ENCODE data around the gene HPCAL4.
A peak's percentile ranks its signal among the peaks of the same experiment; 100 is the strongest.

Gene HPCAL4

GRCh38 chr1:39638965-39639304 is 52.3 kb downstream of the HPCAL4 start:
- Histone ChIP-seq H3K4me3 (ENCODE audit: low read depth, low read length) (peak overlapping the region; percentile 79), H3K9ac (ENCODE audit: low read depth, low read length) (no peak overlapping the region), H3K27me3 (ENCODE audit: control insufficient read depth, insufficient read depth, low read length) (peaks cover 85% of the 10 kb centered on the region), H3K9me3 (ENCODE audit: control insufficient read depth, insufficient read depth, low read length) (no peaks in the 10 kb centered on the region), H3K4me1 (ENCODE audit: control insufficient read depth, insufficient read depth, low read length) (peaks cover 11% of the 10 kb centered on the region), H3K27ac (ENCODE audit: low read depth, low read length) (no peak overlapping the region), H3K36me3 (ENCODE audit: control insufficient read depth, insufficient read depth, low read length) (no peaks in the 10 kb centered on the region)

- Histone ChIP-seq H3K9ac (ENCODE audit: low read depth, low read length) (no peak overlapping the region), H3K27ac (ENCODE audit: low read depth, low read length) (no peak overlapping the region), H3K27me3 (ENCODE audit: control insufficient read depth, insufficient read depth, low read length) (peaks cover 86% of the 10 kb centered on the region), H3K4me1 (ENCODE audit: control insufficient read depth, insufficient read depth, low read length) (peaks cover 16% of the 10 kb centered on the region), H3K36me3 (ENCODE audit: control insufficient read depth, insufficient read depth, low read length) (no peaks in the 10 kb centered on the region), H3K9me3 (ENCODE audit: control insufficient read depth, insufficient read depth, low read length) (no peaks in the 10 kb centered on the region), H3K4me3 (ENCODE audit: low read depth, low read length) (no peak overlapping the region)
Measured at GRCh38 chr1:39637361-39637760, 53.9 kb downstream of the HPCAL4 start.

- no peak overlapping the region for H3K4me3 ChIP-seq (ENCODE audit: low read depth, low read length)
- H3K27me3 ChIP-seq (ENCODE audit: control insufficient read depth, insufficient read depth, low read length), result peaks cover 91% of the 10 kb centered on the region
- H3K9ac ChIP-seq (ENCODE audit: low read depth, low read length), result no peak overlapping the region
- H3K36me3 ChIP-seq (ENCODE audit: control insufficient read depth, insufficient read depth, low read length), result no peaks in the 10 kb centered on the region
- no peaks in the 10 kb centered on the region for H3K9me3 ChIP-seq (ENCODE audit: control insufficient read depth, insufficient read depth, low read length)
- peaks cover 16% of the 10 kb centered on the region for H3K4me1 ChIP-seq (ENCODE audit: control insufficient read depth, insufficient read depth, low read length)
- no peak overlapping the region for H3K27ac ChIP-seq (ENCODE audit: low read depth, low read length)
Measured at GRCh38 chr1:39635871-39636210, 55.4 kb downstream of the HPCAL4 start.

DNA sequence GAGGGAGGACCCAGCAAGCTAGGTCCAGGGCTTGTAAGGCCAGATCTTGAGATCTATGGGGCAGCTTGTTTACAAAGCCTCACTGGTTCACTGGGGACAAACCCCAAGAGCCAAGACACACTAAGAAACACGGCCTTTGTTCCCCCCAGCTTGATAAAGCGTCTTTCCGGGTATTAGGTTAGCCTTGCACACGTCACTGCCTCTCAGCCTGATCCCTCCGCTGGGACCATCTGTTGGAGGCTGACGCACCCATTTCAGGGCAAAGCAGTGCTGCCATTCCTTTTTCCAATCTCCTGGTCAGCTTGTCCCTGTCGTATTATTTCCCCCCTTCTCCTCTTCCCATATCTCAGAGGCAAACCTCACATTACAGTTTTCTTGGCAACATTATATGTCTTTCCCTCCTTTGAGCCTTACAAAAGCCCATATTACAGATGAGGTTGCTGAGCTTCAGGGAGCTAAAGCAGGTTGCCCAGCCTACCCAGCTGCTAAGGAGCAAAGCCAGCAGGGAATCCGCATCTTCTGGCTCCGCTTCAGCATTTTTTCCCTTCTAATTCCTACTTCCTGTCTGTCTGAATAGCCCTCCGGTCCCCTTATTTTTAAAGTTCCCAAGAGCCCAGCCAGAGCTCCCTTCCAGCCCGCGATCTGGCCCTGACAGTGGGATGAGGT is 55.9 kb downstream of the HPCAL4 start:
- H3K36me3 ChIP-seq (ENCODE audit: control insufficient read depth, insufficient read depth, low read length), result no peaks in the 10 kb centered on the region
- peaks cover 91% of the 10 kb centered on the region for H3K27me3 ChIP-seq (ENCODE audit: control insufficient read depth, insufficient read depth, low read length)
- H3K9ac ChIP-seq (ENCODE audit: low read depth, low read length), result no peak overlapping the region
- H3K4me1 ChIP-seq (ENCODE audit: control insufficient read depth, insufficient read depth, low read length), result peaks cover 16% of the 10 kb centered on the region
- no peak overlapping the region for H3K27ac ChIP-seq (ENCODE audit: low read depth, low read length)
- H3K9me3 ChIP-seq (ENCODE audit: control insufficient read depth, insufficient read depth, low read length), result no peaks in the 10 kb centered on the region
- no peak overlapping the region for H3K4me3 ChIP-seq (ENCODE audit: low read depth, low read length)

GRCh38 chr1:39633422-39633821 is 57.8 kb downstream of the HPCAL4 start:
- Histone ChIP-seq H3K27ac (ENCODE audit: low read depth, low read length) (no peak overlapping the region), H3K4me3 (ENCODE audit: low read depth, low read length) (peak overlapping the region; percentile 38), H3K9ac (ENCODE audit: low read depth, low read length) (no peak overlapping the region), H3K9me3 (ENCODE audit: control insufficient read depth, insufficient read depth, low read length) (no peaks in the 10 kb centered on the region), H3K27me3 (ENCODE audit: control insufficient read depth, insufficient read depth, low read length) (peaks cover 81% of the 10 kb centered on the region), H3K4me1 (ENCODE audit: control insufficient read depth, insufficient read depth, low read length) (peaks cover 14% of the 10 kb centered on the region), H3K36me3 (ENCODE audit: control insufficient read depth, insufficient read depth, low read length) (0 out of 2 replicates have a peak, but pooled peaks cover 3% of the 10 kb centered on the region)

GRCh38 chr1:39632682-39633417 is 58.4 kb downstream of the HPCAL4 start:
- H3K27me3 ChIP-seq (ENCODE audit: control insufficient read depth, insufficient read depth, low read length), result peaks cover 76% of the 10 kb centered on the region
- H3K9me3 ChIP-seq (ENCODE audit: control insufficient read depth, insufficient read depth, low read length), result no peaks in the 10 kb centered on the region
- peaks cover 14% of the 10 kb centered on the region for H3K4me1 ChIP-seq (ENCODE audit: control insufficient read depth, insufficient read depth, low read length)
- H3K4me3 ChIP-seq (ENCODE audit: low read depth, low read length), result peak overlapping the region; percentile 38
- H3K36me3 ChIP-seq (ENCODE audit: control insufficient read depth, insufficient read depth, low read length), result 0 out of 2 replicates have a peak, but pooled peaks cover 3% of the 10 kb centered on the region
- H3K27ac ChIP-seq (ENCODE audit: low read depth, low read length), result no peak overlapping the region
- H3K9ac ChIP-seq (ENCODE audit: low read depth, low read length), result no peak overlapping the region

GRCh38 chr1:39632323-39632681 is 58.9 kb downstream of the HPCAL4 start:
- no peaks in the 10 kb centered on the region for H3K9me3 ChIP-seq (ENCODE audit: control insufficient read depth, insufficient read depth, low read length)
- H3K4me1 ChIP-seq (ENCODE audit: control insufficient read depth, insufficient read depth, low read length), result peaks cover 14% of the 10 kb centered on the region
- 0 out of 2 replicates have a peak, but pooled peaks cover 3% of the 10 kb centered on the region for H3K36me3 ChIP-seq (ENCODE audit: control insufficient read depth, insufficient read depth, low read length)
- no peak overlapping the region for H3K27ac ChIP-seq (ENCODE audit: low read depth, low read length)
- peaks cover 70% of the 10 kb centered on the region for H3K27me3 ChIP-seq (ENCODE audit: control insufficient read depth, insufficient read depth, low read length)
- no peak overlapping the region for H3K9ac ChIP-seq (ENCODE audit: low read depth, low read length)
- no peak overlapping the region for H3K4me3 ChIP-seq (ENCODE audit: low read depth, low read length)

GRCh38 chr1:39631361-39632322 is 59.6 kb downstream of the HPCAL4 start:
- no peak overlapping the region for H3K27ac ChIP-seq (ENCODE audit: low read depth, low read length)
- H3K36me3 ChIP-seq (ENCODE audit: control insufficient read depth, insufficient read depth, low read length), result 0 out of 2 replicates have a peak, but pooled peaks cover 3% of the 10 kb centered on the region
- H3K4me1 ChIP-seq (ENCODE audit: control insufficient read depth, insufficient read depth, low read length), result peaks cover 14% of the 10 kb centered on the region
- H3K9me3 ChIP-seq (ENCODE audit: control insufficient read depth, insufficient read depth, low read length), result no peaks in the 10 kb centered on the region
- no peak overlapping the region for H3K9ac ChIP-seq (ENCODE audit: low read depth, low read length)
- H3K4me3 ChIP-seq (ENCODE audit: low read depth, low read length), result no peak overlapping the region
- peaks cover 64% of the 10 kb centered on the region for H3K27me3 ChIP-seq (ENCODE audit: control insufficient read depth, insufficient read depth, low read length)

DNA sequence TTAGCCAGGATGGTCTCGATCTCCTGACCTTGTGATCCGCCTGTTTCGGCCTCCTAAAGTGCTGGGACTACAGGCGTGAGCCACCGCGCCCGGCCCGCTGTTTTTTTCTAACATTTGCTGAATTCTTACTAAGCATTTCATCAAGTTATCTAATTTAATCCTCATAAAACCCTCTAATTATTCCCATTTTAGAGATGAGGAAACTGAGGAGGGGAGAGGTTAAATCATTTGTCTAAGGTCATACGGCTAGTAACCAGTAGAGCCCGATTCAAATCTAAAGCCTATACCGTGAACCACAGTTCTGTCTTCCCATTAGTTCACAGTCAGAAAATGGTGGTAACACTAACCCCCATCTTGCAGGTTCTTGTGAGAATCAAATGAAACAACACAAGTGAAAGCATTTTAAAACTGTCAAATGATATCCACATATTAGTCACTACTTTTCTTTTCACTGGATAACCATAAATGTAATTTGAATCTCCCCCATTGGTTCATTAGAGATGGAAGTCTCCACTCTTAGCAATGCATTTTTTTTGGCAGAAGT is 62.4 kb downstream of the HPCAL4 start:
- Histone ChIP-seq H3K9me3 (ENCODE audit: control insufficient read depth, insufficient read depth, low read length) (no peaks in the 10 kb centered on the region), H3K36me3 (ENCODE audit: control insufficient read depth, insufficient read depth, low read length) (0 out of 2 replicates have a peak, but pooled peaks cover 3% of the 10 kb centered on the region), H3K27me3 (ENCODE audit: control insufficient read depth, insufficient read depth, low read length) (peaks cover 41% of the 10 kb centered on the region), H3K4me3 (ENCODE audit: low read depth, low read length) (no peak overlapping the region), H3K4me1 (ENCODE audit: control insufficient read depth, insufficient read depth, low read length) (0 out of 2 replicates have a peak, but pooled peaks cover 6% of the 10 kb centered on the region), H3K9ac (ENCODE audit: low read depth, low read length) (no peak overlapping the region), H3K27ac (ENCODE audit: low read depth, low read length) (no peak overlapping the region)
